ENCODE data around the gene SLC7A7. TPM values are rescaled to one million over a fixed set of nuclear protein-coding genes. Genes with fewer than 3 reads are reported as not detected.
"Not testable (repeated sequence)": the region's sequence is repeated elsewhere in the genome, so short reads cannot be mapped to it uniquely, and the experiment has no call there.

SLC7A7 gene
- total and polyA plus RNA-seq, 10 of the 15 experiments (the other 5 are each of a cell fraction or from before 2014, with no cell fraction given), result 27.8 to 79.2 (median 50.8) TPM

DNA sequence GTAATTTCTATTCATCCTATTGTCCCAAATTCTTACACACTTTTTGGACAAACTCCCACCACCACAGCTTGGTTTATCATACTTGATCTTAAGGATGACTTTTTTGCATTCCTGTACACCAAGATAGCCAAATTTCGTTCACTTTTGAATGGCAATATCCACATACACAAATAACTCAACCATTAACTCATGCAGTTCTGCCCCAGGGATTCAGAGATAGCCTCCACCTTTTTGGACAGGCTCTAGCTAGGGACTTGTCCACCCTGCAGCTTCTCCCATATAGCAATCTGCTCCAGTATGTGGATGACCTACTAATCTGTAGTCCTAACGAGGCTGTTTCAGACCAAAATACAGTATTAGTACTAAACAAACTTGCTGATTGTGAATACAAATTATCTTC, 81.4 kb downstream of the SLC7A7 start (continued):
- no peak for TF ChIP-seq FOXK2 (IDR thresholded peaks at IDR 0.05)
- no peak for TF ChIP-seq KLF5 (IDR thresholded peaks at IDR 0.05; ENCODE audit: partially characterized antibody)
- TF ChIP-seq BRCA1 (IDR thresholded peaks at IDR 0.05; ENCODE audit: low read depth, low read length), result no peak
- TF ChIP-seq RAD21 (IDR thresholded peaks at IDR 0.05; ENCODE audit: insufficient read depth, low read depth, low read length), result no peak

DNA sequence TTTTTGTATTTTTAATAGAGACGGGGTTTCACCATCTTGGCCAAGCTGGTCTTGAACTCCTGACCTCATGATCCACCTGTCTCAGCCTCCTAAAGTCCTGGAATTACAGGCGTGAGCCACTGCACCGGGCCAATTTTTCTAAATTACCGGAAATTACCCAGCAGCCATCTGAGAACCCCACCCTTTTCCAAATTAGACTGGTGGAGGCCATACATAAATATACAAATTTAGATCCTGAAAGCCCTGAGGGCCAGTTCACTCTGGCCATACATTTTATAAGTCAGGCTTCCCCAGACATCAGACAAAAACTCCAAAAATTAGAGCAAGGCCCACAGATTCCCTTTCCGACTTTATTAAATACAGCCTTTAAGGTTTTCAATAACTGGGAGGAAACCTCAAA, 83.2 kb downstream of the SLC7A7 start:
- H3K9ac ChIP-seq (ENCODE audit: control insufficient read depth, insufficient read depth, low read length); H3K4me1 ChIP-seq (ENCODE audit: control insufficient read depth, insufficient read depth, low read length); H3K4me3 ChIP-seq; H3K27ac ChIP-seq (ENCODE audit: control insufficient read depth, insufficient read depth); ATAC-seq; H2AFZ ChIP-seq (ENCODE audit: control insufficient read depth, low read depth, low read length); DNase-seq (ENCODE audit: low read depth, low spot score); H3K4me2 ChIP-seq (ENCODE audit: control insufficient read depth, insufficient read depth); H3K9me3 ChIP-seq (replicated peaks; ENCODE audit: control insufficient read depth, insufficient read depth, low read length); H3K79me2 ChIP-seq (ENCODE audit: control insufficient read depth, insufficient read depth, low read length); H3K36me3 ChIP-seq (ENCODE audit: control insufficient read depth in 2 of 2, insufficient read depth in 2 of 2, low read length in 1 of 2); in situ Hi-C loops (cut with MboI); H3K27me3 ChIP-seq (replicated peaks in 1 of 2; ENCODE audit: control insufficient read depth in 2 of 2, insufficient read depth in 2 of 2, low read length in 1 of 2); intact Hi-C loops (cut with micrococcal nuclease; ENCODE audit: unreplicated experiment); FAIRE-seq; BruUV-seq (replicated peaks); H4K20me1 ChIP-seq (ENCODE audit: control insufficient read depth, insufficient read depth): not testable (repeated sequence)
- ChIA-PET SMC1A (ENCODE audit: uncharacterized antibody, unreplicated experiment) (interaction anchor here (1.2 to 1.4 kb wide), 3 partner anchors 8 to 17 kb away, joined by 3 read pairs; no protein-coding TSS in a partner anchor), RAD21 (ENCODE audit: unreplicated experiment) (interaction anchor here (0.6 kb wide), 1 partner anchor 19 kb away, joined by 3 read pairs; no protein-coding TSS in a partner anchor), POLR2A (interaction anchor here (0.7 kb wide), 1 partner anchor 51 kb away, joined by 6 read pairs; no protein-coding TSS in a partner anchor), CTCF (interaction anchor here (0.7 kb wide), 1 partner anchor 324 kb away, joined by 3 read pairs; no protein-coding TSS in a partner anchor)
- 60% methylated on average over 5 of the region's 5 CpGs for WGBS (ENCODE audit: insufficient coverage, insufficient replicate concordance, low lambda C conversion rate, missing lambda C conversion rate)

- ChIA-PET CTCF (interaction anchor here (0.5 to 1.0 kb wide), 2 partner anchors 156 to 174 kb away, joined by 3 read pairs; no protein-coding TSS in a partner anchor), SMC1A (ENCODE audit: uncharacterized antibody, unreplicated experiment) (interaction anchor here (0.6 kb wide), 1 partner anchor 256 kb away, joined by 3 read pairs; no protein-coding TSS in a partner anchor), POLR2A (no interaction called here), RAD21 (ENCODE audit: unreplicated experiment) (no interaction called here)
- Histone ChIP-seq H3K4me3 (no peak overlapping the region), H3K36me3 (ENCODE audit: control insufficient read depth in 2 of 2, insufficient read depth in 2 of 2, low read length in 1 of 2) (no peaks in the 10 kb centered on the region), H3K4me1 (ENCODE audit: control insufficient read depth, insufficient read depth, low read length) (no peaks in the 10 kb centered on the region; the same call in 1 of the 2 replicates), H4K20me1 (ENCODE audit: control insufficient read depth, insufficient read depth) (no peaks in the 10 kb centered on the region), H2AFZ (ENCODE audit: control insufficient read depth, low read depth, low read length) (no peak overlapping the region), H3K9me3 (replicated peaks; ENCODE audit: control insufficient read depth, insufficient read depth, low read length) (no peaks in the 10 kb centered on the region; the same call in 2 of the 3 replicates), H3K27me3 (replicated peaks in 1 of 2; ENCODE audit: control insufficient read depth in 2 of 2, insufficient read depth in 2 of 2, low read length in 1 of 2) (no peaks in the 10 kb centered on the region), H3K9ac (ENCODE audit: control insufficient read depth, insufficient read depth, low read length) (no peak overlapping the region), H3K4me2 (ENCODE audit: control insufficient read depth, insufficient read depth) (no peak overlapping the region), H3K79me2 (ENCODE audit: control insufficient read depth, insufficient read depth, low read length) (no peaks in the 10 kb centered on the region), H3K27ac (ENCODE audit: control insufficient read depth, insufficient read depth) (no peak overlapping the region)
- no peak for TF ChIP-seq YY1 (IDR thresholded peaks at IDR 0.05; ENCODE audit: low read depth, low read length)
- no peak for TF ChIP-seq BMI1 (IDR thresholded peaks at IDR 0.05; ENCODE audit: borderline replicate concordance)
- TF ChIP-seq, protein P1, sequence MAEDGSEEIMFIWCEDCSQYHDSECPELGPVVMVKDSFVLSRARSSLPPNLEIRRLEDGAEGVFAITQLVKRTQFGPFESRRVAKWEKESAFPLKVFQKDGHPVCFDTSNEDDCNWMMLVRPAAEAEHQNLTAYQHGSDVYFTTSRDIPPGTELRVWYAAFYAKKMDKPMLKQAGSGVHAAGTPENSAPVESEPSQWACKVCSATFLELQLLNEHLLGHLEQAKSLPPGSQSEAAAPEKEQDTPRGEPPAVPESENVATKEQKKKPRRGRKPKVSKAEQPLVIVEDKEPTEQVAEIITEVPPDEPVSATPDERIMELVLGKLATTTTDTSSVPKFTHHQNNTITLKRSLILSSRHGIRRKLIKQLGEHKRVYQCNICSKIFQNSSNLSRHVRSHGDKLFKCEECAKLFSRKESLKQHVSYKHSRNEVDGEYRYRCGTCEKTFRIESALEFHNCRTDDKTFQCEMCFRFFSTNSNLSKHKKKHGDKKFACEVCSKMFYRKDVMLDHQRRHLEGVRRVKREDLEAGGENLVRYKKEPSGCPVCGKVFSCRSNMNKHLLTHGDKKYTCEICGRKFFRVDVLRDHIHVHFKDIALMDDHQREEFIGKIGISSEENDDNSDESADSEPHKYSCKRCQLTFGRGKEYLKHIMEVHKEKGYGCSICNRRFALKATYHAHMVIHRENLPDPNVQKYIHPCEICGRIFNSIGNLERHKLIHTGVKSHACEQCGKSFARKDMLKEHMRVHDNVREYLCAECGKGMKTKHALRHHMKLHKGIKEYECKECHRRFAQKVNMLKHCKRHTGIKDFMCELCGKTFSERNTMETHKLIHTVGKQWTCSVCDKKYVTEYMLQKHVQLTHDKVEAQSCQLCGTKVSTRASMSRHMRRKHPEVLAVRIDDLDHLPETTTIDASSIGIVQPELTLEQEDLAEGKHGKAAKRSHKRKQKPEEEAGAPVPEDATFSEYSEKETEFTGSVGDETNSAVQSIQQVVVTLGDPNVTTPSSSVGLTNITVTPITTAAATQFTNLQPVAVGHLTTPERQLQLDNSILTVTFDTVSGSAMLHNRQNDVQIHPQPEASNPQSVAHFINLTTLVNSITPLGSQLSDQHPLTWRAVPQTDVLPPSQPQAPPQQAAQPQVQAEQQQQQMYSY (CRISPR knock-in tag; IDR thresholded peaks at IDR 0.05), result no peak
- no peak for TF ChIP-seq JUND (IDR thresholded peaks at IDR 0.05; ENCODE audit: low read depth, low read length)
- no peak for TF ChIP-seq BCL11A (IDR thresholded peaks at IDR 0.05; ENCODE audit: low read depth, low read length)
- no peak for TF ChIP-seq HDAC6 (IDR thresholded peaks at IDR 0.05; ENCODE audit: unreplicated experiment)
- TF ChIP-seq ETV6 (conservative IDR thresholded peaks at IDR 0.05 in 1 of 2, IDR thresholded peaks at IDR 0.05 in 1 of 2; ENCODE audit: borderline replicate concordance in 1 of 2, low read depth in 1 of 2), result no peak
- in situ Hi-C loops (cut with MboI), result no loop called here
- no peak for DNase-seq (ENCODE audit: low read depth, low spot score)
- ATAC-seq, result no peak
- no TSS peak for BruUV-seq (replicated peaks)
- FAIRE-seq, result no peak
- 6% methylated on average over 1 of the region's 1 CpG for WGBS (ENCODE audit: insufficient coverage, insufficient replicate concordance, low lambda C conversion rate, missing lambda C conversion rate)
- intact Hi-C loops (cut with micrococcal nuclease; ENCODE audit: unreplicated experiment), result no loop called here
Measured at GRCh38 chr14:22726012-22726411, 89.2 kb downstream of the SLC7A7 start.

Data from GM12878 (cell line).